Pericardium fibroblast (primary cell): ENCODE results near the gene CCL13. TPM values are rescaled to one million over a fixed set of nuclear protein-coding genes. Genes with fewer than 3 reads are reported as not detected.

Source experiments
- total RNA-seq: library from RNA; depleted of rRNA; stranded (reverse); fragments of >200 nt; gene quantifications from 2 replicates; pipeline ENCODE4 v1.2.3, GENCODE V29; 2015

Gene CCL13
- total RNA-seq: not detected in 2 replicates

DNA sequence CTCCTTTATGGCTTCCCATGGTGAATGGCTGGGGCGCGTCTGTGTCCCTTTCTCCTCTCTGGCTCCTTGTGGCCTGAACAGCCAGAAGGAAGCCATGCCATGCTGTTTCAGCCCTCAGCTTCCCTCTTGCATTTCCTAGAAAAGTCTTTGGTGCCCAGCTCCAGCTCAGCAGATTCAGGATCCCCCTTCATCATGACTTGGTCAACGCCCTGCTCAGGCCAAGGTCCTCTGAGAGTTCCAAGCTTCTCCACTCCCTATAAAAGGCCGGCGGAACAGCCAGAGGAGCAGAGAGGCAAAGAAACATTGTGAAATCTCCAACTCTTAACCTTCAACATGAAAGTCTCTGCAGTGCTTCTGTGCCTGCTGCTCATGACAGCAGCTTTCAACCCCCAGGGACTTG is at the start of gene CCL13:
Gene CCL13 (plus strand): TSS at position 287 of the 400 bp plus-strand sequence. CDS start 47 bp downstream, at position 334.

DNA sequence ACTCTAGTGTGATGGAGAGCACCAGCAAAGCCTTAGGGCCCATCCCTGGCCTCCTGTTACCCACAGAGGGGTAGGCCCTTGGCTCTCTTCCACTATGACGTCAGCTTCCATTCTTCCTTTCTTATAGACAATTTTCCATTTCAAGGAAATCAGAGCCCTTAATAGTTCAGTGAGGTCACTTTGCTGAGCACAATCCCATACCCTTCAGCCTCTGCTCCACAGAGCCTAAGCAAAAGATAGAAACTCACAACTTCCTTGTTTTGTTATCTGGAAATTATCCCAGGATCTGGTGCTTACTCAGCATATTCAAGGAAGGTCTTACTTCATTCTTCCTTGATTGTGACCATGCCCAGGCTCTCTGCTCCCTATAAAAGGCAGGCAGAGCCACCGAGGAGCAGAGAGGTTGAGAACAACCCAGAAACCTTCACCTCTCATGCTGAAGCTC is 37.2 kb upstream of the CCL13 start, which contains the start of gene CCL8:
Gene CCL8 (plus strand): TSS at position 397 of the 445 bp plus-strand sequence. CDS start 67 bp downstream, outside the sequence.

DNA sequence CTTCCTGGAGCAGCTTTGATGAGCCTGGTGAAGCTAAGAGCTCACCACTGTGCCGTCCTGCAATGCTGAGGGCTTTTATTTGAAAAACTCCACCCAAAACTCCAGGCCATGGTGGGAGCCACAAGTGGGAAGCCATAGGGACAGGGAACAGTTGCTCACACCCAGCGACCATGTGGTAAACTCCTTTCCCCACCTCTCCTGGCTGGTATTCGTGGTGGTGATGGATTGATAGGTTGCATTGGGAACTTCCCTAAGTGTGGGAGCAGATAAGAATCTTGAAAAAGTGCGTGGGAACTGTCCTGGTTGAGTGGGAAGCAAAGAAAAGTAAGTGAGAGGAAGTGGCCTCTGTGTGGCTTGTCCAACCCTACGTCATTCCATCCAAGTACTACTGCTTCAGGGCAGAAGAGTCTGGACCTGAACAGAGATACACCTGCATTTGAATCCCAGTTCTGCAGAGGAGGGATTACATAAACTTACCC is 6.9 kb downstream of the CCL13 start, which contains the start of gene CCL1:
Gene CCL1 (minus strand): TSS at position 51 of the 479 bp plus-strand sequence. CDS start 72 bp downstream, outside the sequence.

Other genes starting within 250 kb of the CCL13 start
- 15.1 and 58.1 TPM in 2 replicates for gene CCL2, start 101.2 kb upstream of the CCL13 start, total RNA-seq
- gene CCL7, start 86.3 kb upstream of the CCL13 start, total RNA-seq: not detected in 2 replicates
- gene CCL11, start 70.7 kb upstream of the CCL13 start, total RNA-seq: not detected in 2 replicates
- not detected in 2 replicates for gene CCL8, start 37.0 kb upstream of the CCL13 start, total RNA-seq
- not detected in 2 replicates for gene CCL1, start 6.8 kb downstream of the CCL13 start, total RNA-seq
- 0.12 and 0.17 TPM in 2 replicates for gene TMEM132E, start 223.1 kb downstream of the CCL13 start, total RNA-seq